Measurements from ENCODE around the gene MYL4. TPM values are rescaled to one million over a fixed set of nuclear protein-coding genes. Genes with fewer than 3 reads are reported as not detected.

MYL4 gene
- total RNA-seq, 4 donors from 2014 or later: 3.2 TPM; not detected in 3

GRCh38 chr17:47225911-47226688, 17.0 kb downstream of the MYL4 start:
- H3K4me3 ChIP-seq: no peak overlapping the region
- TF ChIP-seq, protein P1, sequence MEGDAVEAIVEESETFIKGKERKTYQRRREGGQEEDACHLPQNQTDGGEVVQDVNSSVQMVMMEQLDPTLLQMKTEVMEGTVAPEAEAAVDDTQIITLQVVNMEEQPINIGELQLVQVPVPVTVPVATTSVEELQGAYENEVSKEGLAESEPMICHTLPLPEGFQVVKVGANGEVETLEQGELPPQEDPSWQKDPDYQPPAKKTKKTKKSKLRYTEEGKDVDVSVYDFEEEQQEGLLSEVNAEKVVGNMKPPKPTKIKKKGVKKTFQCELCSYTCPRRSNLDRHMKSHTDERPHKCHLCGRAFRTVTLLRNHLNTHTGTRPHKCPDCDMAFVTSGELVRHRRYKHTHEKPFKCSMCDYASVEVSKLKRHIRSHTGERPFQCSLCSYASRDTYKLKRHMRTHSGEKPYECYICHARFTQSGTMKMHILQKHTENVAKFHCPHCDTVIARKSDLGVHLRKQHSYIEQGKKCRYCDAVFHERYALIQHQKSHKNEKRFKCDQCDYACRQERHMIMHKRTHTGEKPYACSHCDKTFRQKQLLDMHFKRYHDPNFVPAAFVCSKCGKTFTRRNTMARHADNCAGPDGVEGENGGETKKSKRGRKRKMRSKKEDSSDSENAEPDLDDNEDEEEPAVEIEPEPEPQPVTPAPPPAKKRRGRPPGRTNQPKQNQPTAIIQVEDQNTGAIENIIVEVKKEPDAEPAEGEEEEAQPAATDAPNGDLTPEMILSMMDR (IDR thresholded peaks at IDR 0.05): no peak
- TF ChIP-seq POLR2A (IDR thresholded peaks at IDR 0.05): no peak
- no peaks in the 10 kb centered on the region for H3K36me3 ChIP-seq
- no peak for DNase-seq
- intact Hi-C loops (cut with DNase I; ENCODE audit: low total_unique reads): loop anchor here (5.0 kb wide), 1 partner anchor 91 kb away; no protein-coding TSS in a partner anchor
- H3K4me1 ChIP-seq: peaks cover 0 to 15% of the 10 kb centered on the region in 2 donors
- H3K27me3 ChIP-seq: no peaks in the 10 kb centered on the region
- peak overlapping the region; percentile 86 to 94 for H3K27ac ChIP-seq
- H3K9me3 ChIP-seq: no peaks in the 10 kb centered on the region

DNA sequence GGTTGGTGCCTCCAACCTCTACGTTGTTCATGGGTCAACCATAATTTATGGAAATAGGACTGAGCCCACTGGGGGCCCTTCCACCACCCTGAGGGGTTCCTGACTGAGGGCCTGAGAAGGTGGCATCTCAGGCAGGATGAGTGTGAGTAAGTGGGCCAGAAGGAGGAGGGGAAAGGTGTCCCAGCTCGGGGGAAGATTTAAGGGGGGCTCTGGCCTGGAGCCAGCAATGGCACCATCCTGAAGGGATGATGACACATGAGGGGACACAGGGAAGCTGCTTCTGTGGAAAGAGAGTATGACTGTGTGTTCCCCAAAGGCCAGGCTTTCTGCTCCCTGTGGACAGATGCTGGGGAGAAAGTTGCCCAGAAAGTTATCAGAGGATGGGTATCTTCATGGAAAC, 18.7 kb downstream of the MYL4 start:
- H3K4me3 ChIP-seq: no peak overlapping the region
- intact Hi-C loops (cut with DNase I; ENCODE audit: low total_unique reads): loop anchor here (5.0 kb wide), 1 partner anchor 89 kb away; no protein-coding TSS in a partner anchor
- TF ChIP-seq POLR2A (IDR thresholded peaks at IDR 0.05): no peak
- TF ChIP-seq, protein P1 (IDR thresholded peaks at IDR 0.05): no peak
- no peaks in the 10 kb centered on the region for H3K9me3 ChIP-seq
- peaks cover 0 to 15% of the 10 kb centered on the region in 2 donors for H3K4me1 ChIP-seq
- no peak for DNase-seq
- H3K27me3 ChIP-seq: no peaks in the 10 kb centered on the region
- no peaks in the 10 kb centered on the region for H3K36me3 ChIP-seq
- H3K27ac ChIP-seq: peak overlapping the region in 1 of 2 donors; percentile 86

DNA sequence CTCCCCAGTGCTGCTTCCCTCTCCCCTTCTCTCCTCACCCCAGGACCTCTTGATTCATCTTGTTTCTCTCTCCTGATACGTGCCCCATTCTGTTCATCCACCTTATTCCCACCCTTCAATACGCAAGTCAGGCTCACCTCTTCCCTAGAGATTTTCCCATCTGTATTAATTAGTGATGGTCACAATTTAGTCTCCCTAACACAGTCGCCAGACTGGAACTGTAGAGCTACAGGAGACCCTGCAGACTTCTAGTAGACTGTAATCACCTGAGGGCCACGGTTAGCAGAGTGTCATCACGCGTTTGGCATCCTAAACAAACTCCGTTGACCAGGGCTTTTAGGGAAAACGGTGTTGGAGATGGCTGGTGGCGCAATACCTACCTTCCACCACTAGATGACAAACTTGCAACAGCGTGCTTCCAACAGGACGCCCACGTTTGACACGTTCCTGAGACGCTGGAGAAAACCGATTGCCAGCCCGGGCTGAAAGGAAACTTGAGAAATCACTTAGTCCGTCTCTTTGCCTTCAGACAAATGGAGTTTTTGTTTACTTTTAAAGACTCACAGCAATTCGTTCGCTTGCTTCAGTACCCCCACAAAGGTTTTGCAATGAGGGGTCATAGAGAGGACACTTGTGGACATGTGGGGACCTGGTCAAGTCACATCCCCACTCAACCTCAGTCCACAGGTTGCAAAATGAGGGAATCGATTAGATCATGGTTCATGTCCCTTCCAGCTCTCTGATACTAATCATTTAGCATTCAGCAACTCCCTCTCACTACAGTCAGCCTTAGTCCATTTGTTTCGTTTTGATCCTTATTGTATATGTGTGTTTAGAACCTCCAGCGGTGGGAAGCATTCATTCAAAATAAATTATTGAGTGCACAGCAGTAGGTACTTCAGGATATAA, 20.6 kb downstream of the MYL4 start:
- H3K9me3 ChIP-seq: no peaks in the 10 kb centered on the region
- peak overlapping the region; percentile 68 to 86 for H3K27ac ChIP-seq
- H3K4me3 ChIP-seq: peak overlapping the region; percentile 10 to 21
- no peaks in the 10 kb centered on the region for H3K27me3 ChIP-seq
- H3K4me1 ChIP-seq: peaks cover 0 to 7% of the 10 kb centered on the region in 2 donors
- intact Hi-C loops (cut with DNase I; ENCODE audit: low total_unique reads): loop anchor here (5.0 kb wide), 1 partner anchor 88 kb away; no protein-coding TSS in a partner anchor
- peak; percentile 88 to 95 for DNase-seq
- H3K36me3 ChIP-seq: no peaks in the 10 kb centered on the region
- TF ChIP-seq, protein P1 (IDR thresholded peaks at IDR 0.05): peak; percentile 99
- no peak for TF ChIP-seq POLR2A (IDR thresholded peaks at IDR 0.05)

GRCh38 chr17:47230864-47231263, 21.7 kb downstream of the MYL4 start:
- Histone ChIP-seq H3K36me3 (no peaks in the 10 kb centered on the region), H3K4me1 (peaks cover 0 to 7% of the 10 kb centered on the region in 2 donors), H3K4me3 (no peak overlapping the region), H3K27me3 (no peaks in the 10 kb centered on the region), H3K9me3 (no peaks in the 10 kb centered on the region), H3K27ac (no peak overlapping the region)
- intact Hi-C loops (cut with DNase I; ENCODE audit: low total_unique reads): no loop called here
- no peak for TF ChIP-seq POLR2A (IDR thresholded peaks at IDR 0.05)
- TF ChIP-seq, protein P1 (IDR thresholded peaks at IDR 0.05): no peak
- no peak for DNase-seq

Data from uterus (tissue), 4 donors.